T-helper 1 cell treated with Interleukin-12 subunit alpha and Interleukin-12 subunit beta and Interleukin-4 antibody, amounts not matched to agents 30 ng/mL and 1 ng/mL, for 36 hours (primary cell): ENCODE measurements around the gene VANGL2. TPM values are rescaled to one million over a fixed set of nuclear protein-coding genes. Genes with fewer than 3 reads are reported as not detected.

Experiments used
- intact Hi-C: fragments of 100-400 bp; cut with micrococcal nuclease; formaldehyde crosslinking; loops from one replicate; pipeline ENCODE4 v1.15.1; 2024
- total RNA-seq: library from RNA; stranded (reverse); gene quantifications from 2 replicates; pipeline ENCODE4 v1.2.3, GENCODE V29; 2022

Gene VANGL2
- total RNA-seq, 1 donor from 2014 or later: not detected

DNA sequence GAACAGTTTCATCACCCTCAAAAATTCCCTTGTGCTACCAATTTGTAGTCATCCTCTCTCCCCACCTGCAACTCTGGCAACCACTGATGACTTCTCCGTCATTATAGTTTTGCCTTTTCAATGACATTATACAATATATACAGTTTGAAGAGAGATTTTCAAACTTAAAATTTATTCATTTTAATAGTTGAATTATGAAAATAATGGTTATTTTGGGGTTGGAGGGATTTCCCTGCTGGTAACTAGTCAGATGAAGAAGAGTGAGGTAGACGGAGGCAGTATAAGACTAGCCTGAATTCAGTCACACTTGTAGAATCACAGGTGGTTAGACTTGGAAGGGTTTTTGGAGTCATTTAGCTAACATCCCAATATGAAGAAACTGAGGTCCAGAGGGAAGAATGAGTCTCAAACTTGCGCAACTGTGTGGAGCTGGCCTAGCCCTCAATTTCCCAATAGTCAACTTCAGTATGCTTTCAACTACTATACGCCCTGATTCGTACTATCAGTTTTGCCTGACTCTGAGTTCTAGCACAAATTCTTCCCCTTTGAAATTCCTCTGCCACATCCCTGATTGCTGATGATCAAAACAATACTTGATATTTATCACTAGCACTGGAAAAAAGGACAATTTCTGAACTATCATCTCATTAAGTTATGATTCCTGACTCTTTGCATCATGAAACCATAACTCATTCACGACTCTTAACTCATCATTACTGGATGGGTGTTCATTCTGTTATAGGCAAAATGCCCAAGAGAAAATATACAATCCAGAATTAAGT lies 54.2 kb downstream of the VANGL2 start:
- intact Hi-C loops: no loop called here

DNA sequence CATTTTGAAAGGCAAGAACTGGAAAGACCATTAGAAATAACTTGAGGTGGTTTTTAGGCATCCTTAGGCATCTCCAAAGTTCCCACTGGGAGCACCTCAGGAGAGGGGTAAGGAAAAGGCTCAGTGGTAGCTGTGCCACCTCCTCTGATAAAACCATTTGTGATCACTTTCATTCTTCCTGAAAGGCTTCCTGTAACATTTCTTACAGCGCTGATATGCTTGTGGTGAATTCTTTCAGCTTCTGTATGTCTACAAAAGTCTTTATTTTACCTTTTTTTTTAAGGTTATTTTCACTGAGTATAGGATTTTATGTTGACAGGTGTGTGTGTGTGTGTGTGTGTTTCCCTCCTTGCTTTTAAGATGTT lies 54.8 kb downstream of the VANGL2 start:
- intact Hi-C loops: no loop called here

DNA sequence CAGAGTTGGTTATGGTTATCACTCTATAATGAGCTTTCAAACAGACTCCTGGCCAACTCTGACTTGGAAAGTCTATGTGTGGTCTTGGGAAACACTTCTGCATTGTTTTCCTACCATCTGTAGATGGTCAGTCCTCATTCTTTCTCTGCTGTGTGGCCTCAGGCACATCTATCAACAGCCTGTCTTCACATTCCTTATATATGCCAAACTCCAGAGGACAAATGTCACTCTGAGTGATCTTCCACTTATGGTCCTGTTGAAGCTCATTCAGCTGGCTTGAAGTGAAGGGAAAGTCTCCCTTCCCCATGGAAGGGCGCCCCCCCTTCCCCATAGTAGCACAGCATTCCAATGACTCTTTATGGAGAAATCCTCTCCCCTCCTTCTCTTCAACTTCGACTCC lies 58.7 kb downstream of the VANGL2 start:
- intact Hi-C loops: no loop called here

DNA sequence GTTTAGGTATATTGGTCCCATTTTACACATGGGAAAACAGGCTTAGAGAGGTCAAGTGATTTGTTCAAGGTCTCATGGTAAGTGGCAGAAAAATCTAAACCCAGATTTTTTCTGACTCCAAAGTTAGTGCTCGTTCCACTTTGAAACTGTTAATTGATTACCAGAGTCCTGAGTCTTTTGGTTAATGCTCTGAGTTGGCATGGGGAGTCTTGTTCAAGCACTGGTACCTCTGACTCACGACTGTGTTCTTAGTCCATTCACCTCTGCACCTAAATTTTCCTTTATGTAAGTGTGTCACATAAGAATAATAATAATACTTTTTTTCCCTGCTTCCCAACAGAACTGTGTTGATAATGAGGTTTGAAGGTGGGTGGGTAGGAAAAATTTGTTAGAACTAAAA lies 59.3 kb downstream of the VANGL2 start:
- intact Hi-C loops: loop anchor here (2.0 kb wide), 2 partner anchors 15 to 63 kb away; partner anchors contain the start of gene SLAMF6

DNA sequence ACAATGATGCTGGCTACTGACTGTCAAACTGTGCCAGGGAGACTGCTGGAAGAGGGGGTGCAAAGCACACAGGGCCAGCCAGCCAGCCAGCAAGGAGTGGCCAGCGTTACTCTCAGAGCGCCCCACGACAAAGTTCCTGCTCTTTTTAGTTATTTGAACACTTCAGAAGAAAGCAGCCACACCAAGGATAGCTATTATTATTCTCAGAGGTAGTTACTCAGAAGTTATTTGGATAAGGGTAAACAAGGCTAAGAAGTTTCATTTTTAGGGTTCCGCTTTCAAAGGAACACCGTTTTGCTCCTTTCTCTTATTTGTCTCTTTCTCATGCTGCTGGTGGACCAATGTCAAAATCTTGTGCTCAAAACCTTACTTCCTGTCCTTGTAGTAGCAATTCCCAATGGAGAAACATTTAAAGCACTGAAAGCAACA lies 59.9 kb downstream of the VANGL2 start:
- intact Hi-C loops: loop anchor here (2.0 kb wide), 2 partner anchors 15 to 63 kb away; partner anchors contain the start of gene SLAMF6

DNA sequence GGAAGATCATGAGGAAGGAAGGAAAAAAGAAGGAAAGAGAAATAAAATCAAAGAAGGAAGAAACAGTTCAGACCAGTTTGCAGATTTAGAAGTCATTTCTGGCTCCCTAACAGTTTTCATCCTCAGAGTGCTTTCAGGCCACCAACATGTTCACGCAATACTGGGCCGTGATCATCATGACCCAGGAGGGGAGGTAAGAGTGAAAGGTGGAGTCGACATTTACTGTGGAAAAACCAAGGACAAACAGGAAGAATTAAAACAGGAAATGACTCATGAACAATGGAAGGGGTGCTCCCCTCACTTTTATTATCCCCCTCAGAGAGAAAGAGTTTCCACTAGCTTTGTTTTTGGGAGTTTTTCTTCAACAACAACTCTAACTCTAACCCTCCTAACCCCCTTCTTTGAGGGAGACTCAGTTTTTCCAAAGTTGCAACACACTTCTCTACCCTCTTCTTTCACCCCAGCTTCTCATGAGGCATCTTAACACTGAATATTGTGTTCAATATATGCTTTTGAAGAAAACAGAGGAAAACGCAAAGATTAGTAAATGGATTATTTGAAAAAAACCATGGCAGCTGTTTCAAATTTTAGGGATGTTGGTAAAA lies 60.4 kb downstream of the VANGL2 start:
- intact Hi-C loops: loop anchor here (2.0 kb wide), 2 partner anchors 14 to 62 kb away; partner anchors contain the start of gene SLAMF6

DNA sequence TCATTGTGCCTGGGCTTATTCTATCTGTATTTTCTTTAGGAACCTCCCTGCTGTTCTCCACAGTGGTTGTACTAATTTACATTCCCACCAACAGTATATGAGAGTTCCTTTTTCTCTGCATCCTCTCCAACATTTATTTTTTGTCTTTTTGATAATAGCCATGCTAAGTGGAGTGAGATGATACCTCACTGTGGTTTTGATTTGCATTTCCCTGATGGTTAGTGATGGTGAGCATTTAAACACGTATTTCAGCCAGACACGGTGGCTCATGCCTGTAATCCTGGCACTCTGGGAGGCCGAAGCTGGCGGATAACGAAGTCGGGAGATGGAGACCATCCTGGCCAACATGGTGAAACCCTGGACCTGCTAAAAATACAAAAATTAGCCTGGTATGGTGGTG lies 64.8 kb downstream of the VANGL2 start:
- intact Hi-C loops: no loop called here

DNA sequence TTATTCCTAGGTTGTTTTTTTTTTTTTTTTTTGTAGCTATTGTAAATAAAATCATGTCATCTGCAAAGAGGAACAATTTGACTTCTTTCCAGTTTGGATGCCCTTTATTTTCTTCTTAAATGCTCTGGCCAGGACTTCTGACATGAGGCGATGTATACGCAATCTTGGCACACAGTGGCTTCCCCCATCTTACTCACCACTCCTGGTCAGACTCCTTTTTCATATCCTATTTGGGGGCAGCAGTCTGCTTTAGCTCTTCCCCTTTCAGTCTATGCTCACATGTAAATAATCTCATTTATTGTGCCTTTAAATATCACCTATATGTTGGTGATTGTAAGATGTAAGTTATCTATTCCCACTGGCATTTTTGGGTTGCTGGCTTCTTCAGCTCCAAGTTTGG lies 66.6 kb downstream of the VANGL2 start:
- intact Hi-C loops: no loop called here

DNA sequence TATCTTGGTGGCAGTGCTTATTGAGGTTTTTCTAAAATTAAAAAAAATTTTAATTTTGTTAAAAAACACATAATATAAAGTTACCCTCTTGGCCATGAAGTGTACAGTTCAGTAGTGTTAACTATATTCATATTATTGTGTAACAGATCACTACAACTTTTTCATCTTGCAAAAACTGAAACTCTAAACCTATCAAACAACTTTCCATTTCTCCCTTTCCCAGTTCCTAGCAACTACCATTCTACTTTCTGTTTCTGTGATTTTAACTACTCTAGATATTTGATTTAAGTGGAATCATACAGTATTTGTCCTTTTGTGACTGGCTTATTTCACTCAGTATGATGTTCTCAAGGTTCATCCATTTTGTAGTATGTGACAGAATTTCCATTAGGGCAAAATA lies 67.2 kb downstream of the VANGL2 start:
- intact Hi-C loops: no loop called here

DNA sequence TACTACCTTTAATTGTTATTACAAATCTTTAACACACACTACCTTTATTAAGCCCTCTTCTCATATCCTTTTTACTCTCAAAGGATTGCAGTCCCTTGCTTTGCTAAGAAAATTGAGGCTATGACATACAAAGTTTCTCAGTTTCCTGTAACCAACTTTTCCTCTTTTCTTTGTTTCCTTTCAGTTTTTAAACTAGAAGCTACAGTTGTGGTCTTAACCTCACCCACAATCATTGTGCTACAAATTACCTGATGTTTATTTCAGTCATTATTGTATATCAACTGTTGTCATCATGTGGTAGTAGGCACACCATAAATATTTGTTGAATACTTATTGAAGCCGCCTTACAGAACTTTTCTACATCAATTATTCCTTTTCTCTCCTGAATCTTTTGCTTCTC lies 70.9 kb downstream of the VANGL2 start:
- intact Hi-C loops: loop anchor here (1.0 to 5.0 kb wide), 2 partner anchors 42 to 51 kb away; partner anchors contain the start of gene SLAMF6

DNA sequence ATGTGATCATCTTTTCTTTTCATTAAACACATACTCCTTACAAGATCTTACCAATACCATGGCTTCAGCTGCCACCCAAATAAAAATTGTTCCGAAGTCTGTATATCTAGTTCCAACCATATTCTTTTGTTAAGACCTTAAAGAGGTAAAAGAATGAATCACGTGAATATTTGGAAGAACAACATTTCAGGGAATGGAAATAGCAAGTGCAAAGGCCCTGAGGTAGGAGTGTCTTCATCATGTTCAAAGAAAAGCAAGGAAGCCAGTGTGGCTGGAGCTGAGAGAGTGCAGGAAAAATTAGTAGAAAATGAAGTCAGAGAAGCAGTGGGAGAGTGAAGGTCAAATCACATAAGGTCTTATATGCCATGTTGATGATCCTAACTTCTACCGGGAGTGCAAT lies 71.7 kb downstream of the VANGL2 start:
- intact Hi-C loops: loop anchor here (5.0 kb wide), 1 partner anchor 50 kb away; the partner anchor contains the start of gene SLAMF6

DNA sequence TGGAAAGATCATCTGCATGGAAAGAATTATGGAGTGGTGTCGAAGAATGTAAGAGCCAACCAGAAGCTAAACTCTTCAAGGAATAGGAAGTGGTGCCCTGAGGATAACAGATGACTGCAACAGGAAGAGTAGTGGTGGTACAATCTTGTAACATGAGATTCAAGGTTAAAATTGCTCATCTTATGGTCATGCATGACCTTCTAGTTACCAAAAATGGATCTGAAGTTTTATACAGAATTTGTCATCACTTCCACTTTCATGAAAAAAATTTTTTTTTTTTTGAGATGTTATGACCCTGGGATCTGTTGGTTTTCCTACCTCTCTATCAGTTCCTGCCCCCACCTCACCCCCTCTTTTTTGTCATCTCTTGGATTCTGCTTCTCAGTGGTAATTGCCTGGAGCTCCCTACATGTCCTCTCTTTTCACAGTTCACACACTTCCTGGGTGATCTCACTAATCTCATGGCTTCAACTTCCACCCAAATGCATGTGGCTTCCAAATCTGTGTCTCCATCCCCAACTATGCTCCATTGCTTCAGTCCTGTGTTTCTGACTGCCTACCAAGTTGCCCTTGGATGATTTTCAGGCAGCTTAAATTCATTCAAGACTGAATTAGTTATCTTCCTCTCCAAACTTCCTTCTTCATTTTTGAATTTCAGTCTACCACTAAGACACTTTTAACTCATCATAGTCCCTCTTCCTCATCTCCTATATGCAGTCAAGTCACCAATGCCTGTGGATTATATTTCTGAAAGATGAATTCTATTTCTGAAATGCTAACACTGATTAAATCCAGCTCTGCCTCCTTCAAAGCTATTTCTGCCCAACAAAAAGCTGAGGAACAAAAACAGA lies 74.3 kb downstream of the VANGL2 start:
- intact Hi-C loops: loop anchor here (2.0 to 5.0 kb wide), 2 partner anchors 14 to 48 kb away; partner anchors contain the start of gene SLAMF6

Other genes with a start within 250 kb of the VANGL2 start
- not detected in 2 replicates for gene ATP1A4, start 249.0 kb upstream of the VANGL2 start, total RNA-seq
- not detected in 2 replicates for gene CASQ1, start 210.0 kb upstream of the VANGL2 start, total RNA-seq
- 45.6 and 50.4 TPM in 2 replicates for gene PEA15, start 195.2 kb upstream of the VANGL2 start, total RNA-seq
- 102 and 103 TPM in 2 replicates for gene DCAF8, start 138.0 kb upstream of the VANGL2 start, total RNA-seq
- gene PEX19, start 115.4 kb upstream of the VANGL2 start, total RNA-seq: 53.2 and 53.3 TPM in 2 replicates
- gene COPA, start 57.3 kb upstream of the VANGL2 start, total RNA-seq: 148 and 150 TPM in 2 replicates
- 75.8 and 87.4 TPM in 2 replicates for gene NCSTN, start 57.2 kb upstream of the VANGL2 start, total RNA-seq
- gene NHLH1, start 33.5 kb upstream of the VANGL2 start, total RNA-seq: 0.85 and 0.93 TPM in 2 replicates
- gene SLAMF6, start 122.7 kb downstream of the VANGL2 start, total RNA-seq: 34.0 and 35.2 TPM in 2 replicates
- gene CD84, start 178.9 kb downstream of the VANGL2 start, total RNA-seq: 21.1 and 25.4 TPM in 2 replicates
- 126 and 127 TPM in 2 replicates for gene SLAMF1, start 246.5 kb downstream of the VANGL2 start, total RNA-seq